MM.1S (cell line): Measurements from ENCODE around the gene ZNF136.

Source experiments
- DNase-seq: peaks from one replicate; pipeline ENCODE4 v3.0.0-alpha.2; 2015
- H2AFZ ChIP-seq: fragments of 300-600 bp; sonication (generic); 2 replicates; pipeline ENCODE4 v1.6.0; 2016; ENCODE audit warnings: antibody characterized with exemption, low read length
- H3F3A ChIP-seq: fragments of 300-600 bp; sonication (generic); 2 replicates; pipeline ENCODE4 v1.6.1; 2016; ENCODE audit warnings: mild to moderate bottlenecking, antibody characterized with exemption, low read length, moderate library complexity, mixed read lengths; ENCODE audit not compliant: insufficient read depth
- H3K27ac ChIP-seq: fragments of 300-600 bp; sonication (generic); 2 replicates; pipeline ENCODE4 v1.5.1; 2016; ENCODE audit warnings: mild to moderate bottlenecking, low read length
- H3K27me3 ChIP-seq: fragments of 300-600 bp; sonication (generic); replicated peaks from 2 replicates; pipeline ENCODE4 v1.6.0; 2016; ENCODE audit warnings: low read length; ENCODE audit not compliant: insufficient read depth
- H3K36me3 ChIP-seq: fragments of 300-600 bp; sonication (generic); replicated peaks from 2 replicates; pipeline ENCODE4 v1.6.1; 2016; ENCODE audit warnings: mild to moderate bottlenecking, low read length, mixed read lengths; ENCODE audit not compliant: insufficient read depth
- H3K4me1 ChIP-seq: fragments of 300-600 bp; sonication (generic); 2 replicates; pipeline ENCODE4 v1.6.1; 2016; ENCODE audit warnings: low read length, mixed read lengths
- H3K4me2 ChIP-seq: fragments of 300-600 bp; sonication (generic); 2 replicates; pipeline ENCODE4 v1.6.0; 2016; ENCODE audit warnings: low read depth, low read length
- H3K4me3 ChIP-seq: fragments of 300-600 bp; sonication (generic); 2 replicates; pipeline ENCODE4 v1.5.1; 2016; ENCODE audit warnings: low read length, mixed read lengths
- H3K79me2 ChIP-seq: fragments of 300-600 bp; sonication (generic); 2 replicates; pipeline ENCODE4 v1.6.1; 2016; ENCODE audit warnings: mixed run types, low read length, mixed read lengths
- H3K9ac ChIP-seq: fragments of 300-600 bp; sonication (generic); 2 replicates; pipeline ENCODE4 v1.6.1; 2016; ENCODE audit warnings: low read length, mixed read lengths
- H3K9me2 ChIP-seq: fragments of 300-600 bp; sonication (generic); replicated peaks from 2 replicates; pipeline ENCODE4 v1.6.1; 2016; ENCODE audit warnings: mild to moderate bottlenecking, low read length, mixed read lengths; ENCODE audit not compliant: insufficient read depth
- H3K9me3 ChIP-seq: fragments of 300-600 bp; sonication (generic); replicated peaks from 2 replicates; pipeline ENCODE4 v1.6.1; 2016; ENCODE audit warnings: mild to moderate bottlenecking, low read length, mixed read lengths; ENCODE audit not compliant: insufficient read depth
- H4K20me1 ChIP-seq: fragments of 300-600 bp; sonication (generic); 2 replicates; pipeline ENCODE4 v1.6.1; 2016; ENCODE audit warnings: mild to moderate bottlenecking, low read length, moderate library complexity, mixed read lengths; ENCODE audit not compliant: insufficient read depth
- EZH2 ChIP-seq: fragments of 300-600 bp; sonication (generic); optimal IDR thresholded peaks from 2 replicates; pipeline ENCODE3; 2017; ENCODE audit warnings: low read depth, mild to moderate bottlenecking, antibody characterized with exemption, low read length, mixed read lengths
- EZH2phosphoT487 ChIP-seq: fragments of 300-600 bp; sonication (generic); IDR thresholded peaks from 2 replicates; pipeline ENCODE4 v1.6.1; 2018; ENCODE audit warnings: antibody characterized with exemption, low read length
- TF ChIP-seq, protein P1 (sequence below): fragments of 300-600 bp; sonication (generic); IDR thresholded peaks from 2 replicates; pipeline ENCODE4 v1.5.1; 2016; ENCODE audit warnings: antibody characterized with exemption, low read length, mixed read lengths

ZNF136 gene

GRCh38 chr19:12126707-12127106 is 36.2 kb upstream of the ZNF136 start:
- Histone ChIP-seq H3K27me3 (no peaks in the 10 kb centered on the region), H3K4me3 (no peak overlapping the region), H3K9me2 (no peaks in the 10 kb centered on the region), H3F3A (no peaks in the 10 kb centered on the region), H3K4me2 (no peak overlapping the region), H4K20me1 (no peaks in the 10 kb centered on the region), H3K79me2 (no peaks in the 10 kb centered on the region), H3K4me1 (no peaks in the 10 kb centered on the region), H3K9ac (no peak overlapping the region), H2AFZ (no peak overlapping the region), H3K9me3 (no peaks in the 10 kb centered on the region), H3K36me3 (no peaks in the 10 kb centered on the region), H3K27ac (no peak overlapping the region)
- peak; percentile 31 for DNase-seq
- no peak for TF ChIP-seq EZH2
- no peak for TF ChIP-seq EZH2phosphoT487
- TF ChIP-seq, protein P1, sequence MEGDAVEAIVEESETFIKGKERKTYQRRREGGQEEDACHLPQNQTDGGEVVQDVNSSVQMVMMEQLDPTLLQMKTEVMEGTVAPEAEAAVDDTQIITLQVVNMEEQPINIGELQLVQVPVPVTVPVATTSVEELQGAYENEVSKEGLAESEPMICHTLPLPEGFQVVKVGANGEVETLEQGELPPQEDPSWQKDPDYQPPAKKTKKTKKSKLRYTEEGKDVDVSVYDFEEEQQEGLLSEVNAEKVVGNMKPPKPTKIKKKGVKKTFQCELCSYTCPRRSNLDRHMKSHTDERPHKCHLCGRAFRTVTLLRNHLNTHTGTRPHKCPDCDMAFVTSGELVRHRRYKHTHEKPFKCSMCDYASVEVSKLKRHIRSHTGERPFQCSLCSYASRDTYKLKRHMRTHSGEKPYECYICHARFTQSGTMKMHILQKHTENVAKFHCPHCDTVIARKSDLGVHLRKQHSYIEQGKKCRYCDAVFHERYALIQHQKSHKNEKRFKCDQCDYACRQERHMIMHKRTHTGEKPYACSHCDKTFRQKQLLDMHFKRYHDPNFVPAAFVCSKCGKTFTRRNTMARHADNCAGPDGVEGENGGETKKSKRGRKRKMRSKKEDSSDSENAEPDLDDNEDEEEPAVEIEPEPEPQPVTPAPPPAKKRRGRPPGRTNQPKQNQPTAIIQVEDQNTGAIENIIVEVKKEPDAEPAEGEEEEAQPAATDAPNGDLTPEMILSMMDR, result peak; percentile 54

GRCh38 chr19:12133069-12133468 is 29.8 kb upstream of the ZNF136 start:
- Histone ChIP-seq H3K4me1 (no peaks in the 10 kb centered on the region), H3K79me2 (no peaks in the 10 kb centered on the region), H4K20me1 (no peaks in the 10 kb centered on the region), H3K9me2 (no peaks in the 10 kb centered on the region), H3K9ac (no peak overlapping the region), H3K9me3 (no peaks in the 10 kb centered on the region), H3K27ac (no peak overlapping the region), H3K36me3 (no peaks in the 10 kb centered on the region; the same call in 1 of the 2 replicates), H2AFZ (no peak overlapping the region), H3F3A (no peaks in the 10 kb centered on the region), H3K27me3 (no peaks in the 10 kb centered on the region), H3K4me2 (no peak overlapping the region), H3K4me3 (no peak overlapping the region)
- no peak for DNase-seq
- no peak for TF ChIP-seq EZH2phosphoT487
- TF ChIP-seq EZH2, result no peak
- TF ChIP-seq, protein P1, result no peak

DNA sequence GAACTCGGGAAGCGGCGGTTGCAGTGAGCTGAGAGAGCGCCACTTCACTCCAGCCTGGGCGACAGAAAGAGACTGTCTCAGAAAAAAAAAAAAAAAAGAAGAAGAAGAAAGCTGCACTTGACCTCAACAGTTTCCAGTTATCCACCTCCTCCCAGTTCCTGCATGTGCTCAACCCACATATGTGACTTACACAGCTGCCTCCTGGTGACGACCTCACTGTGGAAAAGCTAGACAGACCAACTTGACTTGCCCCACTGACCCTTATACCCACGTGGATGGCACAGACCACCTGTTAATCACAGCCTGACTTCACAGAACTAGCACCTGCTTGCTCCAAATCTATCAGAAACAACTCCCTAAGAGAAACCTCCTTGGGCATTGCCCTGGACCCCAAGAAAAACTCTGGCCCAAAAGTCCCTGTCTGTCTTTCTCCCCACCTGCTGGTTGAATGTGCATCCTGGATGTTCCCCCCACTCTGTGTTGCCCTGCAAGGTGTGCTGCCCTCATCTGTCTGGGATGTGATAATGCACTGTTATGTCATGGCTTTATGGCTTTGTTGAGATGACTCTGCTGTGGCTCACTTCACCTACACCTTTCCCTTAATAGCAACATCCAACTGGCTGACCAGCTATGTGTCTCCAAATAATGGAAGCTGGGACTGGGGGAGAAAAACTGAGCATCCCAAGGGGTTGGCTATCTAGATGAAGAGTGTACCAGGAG is 25.5 kb upstream of the ZNF136 start:
- Histone ChIP-seq H3K4me1 (no peaks in the 10 kb centered on the region), H3K27ac (no peak overlapping the region), H3K9ac (no peak overlapping the region), H3K9me2 (no peaks in the 10 kb centered on the region), H3F3A (no peaks in the 10 kb centered on the region), H3K9me3 (no peaks in the 10 kb centered on the region), H3K4me3 (no peak overlapping the region), H2AFZ (no peak overlapping the region), H3K4me2 (no peak overlapping the region), H3K27me3 (no peaks in the 10 kb centered on the region), H3K36me3 (no peaks in the 10 kb centered on the region; the same call in 1 of the 2 replicates), H4K20me1 (no peaks in the 10 kb centered on the region), H3K79me2 (no peaks in the 10 kb centered on the region)
- DNase-seq, result peak; percentile 14
- TF ChIP-seq EZH2 (no peak), EZH2phosphoT487 (no peak)
- TF ChIP-seq, protein P1, result peak; percentile 47
